ENCODE results near the gene GRB7.
"Not testable (repeated sequence)": the region's sequence is repeated elsewhere in the genome, so short reads cannot be mapped to it uniquely, and the experiment has no call there.

The GRB7 gene

DNA sequence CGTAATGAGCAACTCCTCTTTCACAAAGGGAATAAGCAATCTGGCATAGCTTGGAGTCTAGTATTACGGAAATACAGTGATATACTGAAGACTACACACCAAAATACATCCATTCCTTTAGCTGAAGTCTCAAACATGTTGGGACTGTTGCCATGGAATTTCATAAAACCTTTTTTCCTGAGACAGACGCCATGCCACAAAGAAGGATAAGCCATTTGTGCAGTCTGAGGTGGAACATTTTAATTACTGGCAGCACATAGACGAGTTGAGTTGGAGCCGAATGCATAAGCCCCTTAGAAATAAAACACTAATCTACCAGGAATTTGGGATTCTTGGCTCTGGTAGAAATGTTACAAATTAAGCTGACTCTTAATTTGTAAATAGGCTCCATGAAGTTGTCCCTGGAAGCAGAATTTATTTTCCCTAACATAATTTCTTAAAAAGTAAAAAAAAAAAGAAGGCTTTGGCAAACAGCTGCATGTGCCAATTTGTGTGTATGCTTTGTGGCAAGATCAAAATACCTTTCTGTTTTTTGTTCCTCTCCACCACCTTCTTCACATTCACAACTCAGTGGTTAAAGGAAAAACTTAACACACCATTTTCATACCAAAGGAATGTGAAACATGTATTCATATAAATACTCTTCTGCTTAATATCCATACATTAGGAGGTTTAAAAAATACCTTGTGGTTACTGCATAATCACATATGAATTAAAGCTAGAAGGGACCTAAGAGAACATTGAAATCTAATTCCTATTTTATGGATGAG lies 25.5 kb downstream of the GRB7 start:
- no peak overlapping the region for H3K27ac ChIP-seq (ENCODE audit: low read depth, low read length)
- H3K4me1 ChIP-seq (ENCODE audit: control insufficient read depth, insufficient read depth, low read length, unreplicated experiment) = peaks cover 4% of the 10 kb centered on the region
- no peak overlapping the region for H3K4me3 ChIP-seq (ENCODE audit: low read depth, low read length)
- H3K36me3 ChIP-seq (ENCODE audit: insufficient read depth, low read length) = no peaks in the 10 kb centered on the region
- peaks cover 3% of the 10 kb centered on the region; the same call in 1 of the 2 replicates for H3K27me3 ChIP-seq (ENCODE audit: insufficient read depth, low read length)
- H3K79me2 ChIP-seq (ENCODE audit: control insufficient read depth, insufficient read depth, low read length, unreplicated experiment) = no peaks in the 10 kb centered on the region
- H2AFZ ChIP-seq (ENCODE audit: low read length, unreplicated experiment) = no peak overlapping the region

DNA sequence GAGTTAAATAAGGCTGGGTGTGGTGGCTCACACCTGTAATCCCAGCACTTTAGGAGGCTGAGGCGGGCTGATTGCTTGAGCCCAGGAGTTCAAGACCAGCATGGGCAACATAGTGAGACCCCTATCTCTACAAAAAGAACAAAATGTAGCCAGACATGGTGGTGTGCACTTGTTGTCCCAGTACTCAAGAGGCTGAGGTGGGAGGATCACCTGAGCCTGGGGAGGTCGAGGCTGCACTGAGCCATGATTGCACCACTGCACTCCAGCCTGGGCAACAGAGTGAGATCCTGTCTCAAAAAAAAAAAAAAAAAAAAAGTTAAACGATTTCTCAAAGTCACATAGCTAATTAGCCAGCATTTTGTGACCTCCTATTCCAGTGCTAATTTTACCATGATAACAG lies 26.4 kb downstream of the GRB7 start:
- H3K4me1 ChIP-seq (ENCODE audit: control insufficient read depth, insufficient read depth, low read length, unreplicated experiment); H3K27me3 ChIP-seq (ENCODE audit: insufficient read depth, low read length); H3K36me3 ChIP-seq (ENCODE audit: insufficient read depth, low read length); H3K4me3 ChIP-seq (ENCODE audit: low read depth, low read length); H2AFZ ChIP-seq (ENCODE audit: low read length, unreplicated experiment); H3K79me2 ChIP-seq (ENCODE audit: control insufficient read depth, insufficient read depth, low read length, unreplicated experiment); H3K27ac ChIP-seq (ENCODE audit: low read depth, low read length): not testable (repeated sequence)

DNA sequence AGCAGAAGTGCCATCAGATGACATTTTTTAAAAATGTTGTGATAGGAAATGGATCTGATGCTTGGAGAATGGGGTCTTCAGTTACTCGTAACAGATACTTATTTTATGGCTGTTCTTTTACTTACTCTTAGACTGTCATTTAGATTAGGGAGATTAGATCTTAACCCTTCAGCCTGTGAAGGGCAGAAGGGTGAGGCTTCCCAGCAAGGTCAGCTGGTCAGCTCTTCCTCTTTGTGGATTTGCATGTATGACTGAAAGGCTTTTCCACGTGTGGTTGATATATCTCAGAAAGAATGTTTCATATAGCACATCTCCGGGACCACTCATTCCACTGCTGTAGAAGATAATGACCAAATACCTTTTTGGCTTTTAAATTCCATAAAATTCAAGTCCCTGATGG lies 27.4 kb downstream of the GRB7 start:
- peaks cover 4% of the 10 kb centered on the region for H3K4me1 ChIP-seq (ENCODE audit: control insufficient read depth, insufficient read depth, low read length, unreplicated experiment)
- no peaks in the 10 kb centered on the region for H3K36me3 ChIP-seq (ENCODE audit: insufficient read depth, low read length)
- no peak overlapping the region for H3K27ac ChIP-seq (ENCODE audit: low read depth, low read length)
- no peak overlapping the region for H2AFZ ChIP-seq (ENCODE audit: low read length, unreplicated experiment)
- peaks cover 3% of the 10 kb centered on the region; the same call in 1 of the 2 replicates for H3K27me3 ChIP-seq (ENCODE audit: insufficient read depth, low read length)
- H3K4me3 ChIP-seq (ENCODE audit: low read depth, low read length) = no peak overlapping the region
- H3K79me2 ChIP-seq (ENCODE audit: control insufficient read depth, insufficient read depth, low read length, unreplicated experiment) = no peaks in the 10 kb centered on the region

DNA sequence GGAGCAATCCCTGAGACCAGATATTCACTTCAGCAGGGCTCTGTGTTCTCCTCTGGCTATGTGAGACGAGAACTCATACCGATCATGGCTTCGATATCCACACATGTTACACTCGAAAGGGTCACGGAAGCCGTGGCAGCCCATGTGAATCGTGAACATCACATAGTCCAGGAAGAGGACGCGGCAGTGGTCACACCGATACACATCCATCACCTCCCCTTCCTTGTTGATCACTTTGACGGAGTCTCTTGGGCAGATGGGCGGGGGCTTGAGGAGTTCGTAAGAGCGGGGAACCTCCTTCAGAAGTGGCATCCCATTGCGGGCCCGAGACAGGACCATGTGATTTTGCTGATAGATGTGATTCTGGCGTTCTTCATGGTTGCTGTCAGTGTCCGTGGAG lies 28.0 kb downstream of the GRB7 start:
- no peaks in the 10 kb centered on the region for H3K79me2 ChIP-seq (ENCODE audit: control insufficient read depth, insufficient read depth, low read length, unreplicated experiment)
- H3K27me3 ChIP-seq (ENCODE audit: insufficient read depth, low read length) = peaks cover 3% of the 10 kb centered on the region; the same call in 1 of the 2 replicates
- H3K27ac ChIP-seq (ENCODE audit: low read depth, low read length) = no peak overlapping the region
- H3K36me3 ChIP-seq (ENCODE audit: insufficient read depth, low read length) = no peaks in the 10 kb centered on the region
- H3K4me3 ChIP-seq (ENCODE audit: low read depth, low read length) = no peak overlapping the region
- H3K4me1 ChIP-seq (ENCODE audit: control insufficient read depth, insufficient read depth, low read length, unreplicated experiment) = peaks cover 4% of the 10 kb centered on the region
- H2AFZ ChIP-seq (ENCODE audit: low read length, unreplicated experiment) = no peak overlapping the region

DNA sequence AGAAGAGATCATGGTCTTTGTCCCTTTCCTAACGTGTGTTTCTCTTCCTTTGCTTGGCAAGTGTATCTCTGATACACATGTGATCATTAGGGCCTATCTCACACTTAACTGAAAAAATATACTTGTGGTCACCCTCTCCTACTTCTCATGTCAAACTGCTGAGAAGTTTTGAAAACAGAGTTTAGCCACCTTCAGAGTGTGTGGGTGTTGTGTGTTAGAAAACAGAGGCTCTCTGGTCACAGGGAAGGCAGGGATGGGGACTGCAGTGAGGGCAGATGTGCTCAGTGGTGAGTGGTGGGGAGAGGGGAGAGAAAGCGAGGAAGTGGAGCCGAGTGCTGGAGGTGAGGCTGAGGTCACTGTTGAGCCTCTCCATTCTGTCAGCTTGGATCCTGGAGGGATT lies 29.4 kb downstream of the GRB7 start:
- Histone ChIP-seq H3K27ac (ENCODE audit: low read depth, low read length) (no peak overlapping the region), H3K4me1 (ENCODE audit: control insufficient read depth, insufficient read depth, low read length, unreplicated experiment) (peaks cover 4% of the 10 kb centered on the region), H3K27me3 (ENCODE audit: insufficient read depth, low read length) (peaks cover 3% of the 10 kb centered on the region; the same call in 1 of the 2 replicates), H2AFZ (ENCODE audit: low read length, unreplicated experiment) (no peak overlapping the region), H3K79me2 (ENCODE audit: control insufficient read depth, insufficient read depth, low read length, unreplicated experiment) (no peaks in the 10 kb centered on the region), H3K36me3 (ENCODE audit: insufficient read depth, low read length) (no peaks in the 10 kb centered on the region), H3K4me3 (ENCODE audit: low read depth, low read length) (no peak overlapping the region)

DNA sequence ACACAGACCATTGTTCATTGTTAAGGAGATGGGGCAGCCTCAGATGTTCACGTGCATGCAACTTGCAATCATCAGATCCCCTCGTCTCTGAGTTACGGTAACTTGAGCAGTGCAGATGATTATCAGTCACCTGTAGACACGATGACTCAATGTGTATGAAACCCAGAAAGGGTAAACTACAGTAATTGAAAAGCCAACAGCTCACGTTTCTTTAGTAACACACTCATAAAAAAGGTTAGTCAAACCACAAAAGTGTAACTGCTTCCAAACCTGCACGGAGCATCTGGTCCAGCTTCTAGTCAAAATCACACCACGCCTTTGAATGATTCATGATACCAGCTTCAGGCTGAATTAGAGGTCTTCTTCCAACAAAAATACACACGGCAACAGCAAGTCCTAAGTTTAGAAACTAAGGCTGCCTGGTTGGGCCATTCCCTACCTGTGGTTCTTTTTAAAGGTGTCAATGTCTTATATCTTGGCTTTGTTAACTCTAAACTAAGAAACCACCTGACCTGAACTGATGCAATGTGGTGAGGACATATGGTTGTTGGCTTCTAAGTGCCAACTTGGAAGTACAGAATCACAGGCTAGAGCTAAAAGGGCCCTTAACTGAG lies 32.3 kb downstream of the GRB7 start:
- H3K27ac ChIP-seq (ENCODE audit: low read depth, low read length) = no peak overlapping the region
- no peaks in the 10 kb centered on the region for H3K79me2 ChIP-seq (ENCODE audit: control insufficient read depth, insufficient read depth, low read length, unreplicated experiment)
- no peaks in the 10 kb centered on the region for H3K36me3 ChIP-seq (ENCODE audit: insufficient read depth, low read length)
- H2AFZ ChIP-seq (ENCODE audit: low read length, unreplicated experiment) = no peak overlapping the region
- no peak overlapping the region for H3K4me3 ChIP-seq (ENCODE audit: low read depth, low read length)
- no peaks in the 10 kb centered on the region for H3K4me1 ChIP-seq (ENCODE audit: control insufficient read depth, insufficient read depth, low read length, unreplicated experiment)
- H3K27me3 ChIP-seq (ENCODE audit: insufficient read depth, low read length) = peaks cover 11% of the 10 kb centered on the region; the same call in 1 of the 2 replicates

DNA sequence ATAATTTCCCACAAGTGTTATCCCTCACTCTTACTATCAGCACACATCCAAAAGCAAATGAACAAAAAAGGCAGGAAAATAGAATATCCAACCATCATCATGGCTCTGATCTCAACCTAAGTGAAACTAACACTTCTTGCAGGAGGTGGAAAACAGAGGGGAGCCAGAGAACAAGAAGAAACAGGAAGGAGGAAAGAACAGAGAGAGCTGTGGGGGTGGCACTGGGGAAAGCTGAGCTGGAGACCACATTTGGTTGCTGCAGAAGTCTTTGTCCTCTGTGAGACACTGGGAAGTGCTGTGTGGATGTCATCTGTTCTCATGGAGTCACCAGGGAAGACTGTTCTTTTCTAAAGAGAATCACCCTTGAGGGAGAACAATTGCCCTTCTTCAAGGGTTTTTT lies 34.7 kb downstream of the GRB7 start:
- no peaks in the 10 kb centered on the region for H3K36me3 ChIP-seq (ENCODE audit: insufficient read depth, low read length)
- H3K79me2 ChIP-seq (ENCODE audit: control insufficient read depth, insufficient read depth, low read length, unreplicated experiment) = no peaks in the 10 kb centered on the region
- no peak overlapping the region for H3K27ac ChIP-seq (ENCODE audit: low read depth, low read length)
- H3K4me3 ChIP-seq (ENCODE audit: low read depth, low read length) = no peak overlapping the region
- H3K27me3 ChIP-seq (ENCODE audit: insufficient read depth, low read length) = 0 out of 2 replicates have a peak, but pooled peaks cover 8% of the 10 kb centered on the region
- H3K4me1 ChIP-seq (ENCODE audit: control insufficient read depth, insufficient read depth, low read length, unreplicated experiment) = no peaks in the 10 kb centered on the region
- no peak overlapping the region for H2AFZ ChIP-seq (ENCODE audit: low read length, unreplicated experiment)

DNA sequence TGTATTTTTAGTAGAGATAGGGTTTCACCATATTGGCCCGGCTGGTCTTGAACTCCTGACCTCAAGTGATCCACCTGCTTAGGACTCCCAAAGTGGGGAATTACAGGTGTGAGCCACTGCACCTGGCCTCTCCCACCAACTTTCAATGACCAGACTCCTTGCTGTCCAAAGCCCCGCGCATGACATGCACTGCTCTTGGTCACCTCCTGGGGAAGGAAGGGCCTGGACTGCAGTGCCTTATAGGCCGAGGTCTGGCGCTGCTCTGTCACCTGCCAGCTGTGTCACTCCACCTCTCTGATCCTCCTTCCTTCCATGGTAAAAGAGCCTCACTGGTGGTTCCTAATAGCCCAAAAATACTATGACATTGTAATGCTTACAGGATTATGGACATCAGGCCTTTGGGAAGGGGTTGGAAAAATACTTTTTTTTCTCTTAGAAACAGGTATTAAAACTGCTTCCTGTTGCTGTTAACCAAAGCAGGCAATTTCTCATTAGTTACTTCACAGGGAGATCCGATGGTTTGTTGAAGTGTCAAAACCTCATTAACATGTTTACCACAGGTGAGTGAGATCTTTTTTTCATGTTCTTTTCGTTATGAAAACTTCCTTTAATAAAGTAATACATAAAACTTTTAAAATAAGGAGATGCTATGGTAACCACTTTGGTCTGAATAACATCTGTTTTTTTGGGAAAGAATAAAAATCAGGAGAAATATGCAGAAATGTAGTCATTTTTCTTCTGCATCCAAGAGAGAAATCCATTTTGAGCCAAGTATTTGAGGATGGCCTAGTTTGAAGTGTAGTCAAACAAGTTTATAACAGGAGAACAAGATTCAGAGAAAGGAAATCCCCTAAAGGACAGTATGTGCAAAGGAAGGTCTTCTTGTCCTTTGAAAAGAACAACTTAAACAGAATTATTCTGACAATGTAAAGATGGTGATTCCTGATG lies 35.5 kb downstream of the GRB7 start:
- H3K4me3 ChIP-seq (ENCODE audit: low read depth, low read length) = no peak overlapping the region
- H3K27me3 ChIP-seq (ENCODE audit: insufficient read depth, low read length) = 0 out of 2 replicates have a peak, but pooled peaks cover 8% of the 10 kb centered on the region
- H3K79me2 ChIP-seq (ENCODE audit: control insufficient read depth, insufficient read depth, low read length, unreplicated experiment) = no peaks in the 10 kb centered on the region
- H3K36me3 ChIP-seq (ENCODE audit: insufficient read depth, low read length) = no peaks in the 10 kb centered on the region
- H2AFZ ChIP-seq (ENCODE audit: low read length, unreplicated experiment) = no peak overlapping the region
- no peaks in the 10 kb centered on the region for H3K4me1 ChIP-seq (ENCODE audit: control insufficient read depth, insufficient read depth, low read length, unreplicated experiment)
- no peak overlapping the region for H3K27ac ChIP-seq (ENCODE audit: low read depth, low read length)

DNA sequence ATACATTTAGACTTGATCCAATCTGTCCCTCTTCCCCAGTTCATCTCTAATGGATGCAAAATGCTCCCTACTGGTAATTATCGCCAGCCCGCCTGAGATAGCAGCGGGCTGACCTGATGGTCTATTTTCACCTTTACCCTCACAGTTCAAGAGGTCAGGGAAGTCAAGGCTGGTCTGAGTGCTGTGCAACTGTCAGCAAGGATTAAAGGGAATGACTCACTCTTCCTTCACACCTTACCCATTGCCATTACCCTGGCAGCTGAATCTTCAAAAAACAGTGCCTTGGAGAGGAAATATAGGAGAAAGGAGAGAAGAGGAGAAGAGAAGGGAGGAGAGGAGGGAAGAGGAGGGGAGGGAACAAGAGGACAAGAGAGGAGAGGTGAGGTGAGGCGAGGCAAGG lies 36.3 kb downstream of the GRB7 start:
- no peaks in the 10 kb centered on the region for H3K36me3 ChIP-seq (ENCODE audit: insufficient read depth, low read length)
- H3K27ac ChIP-seq (ENCODE audit: low read depth, low read length) = no peak overlapping the region
- H3K4me1 ChIP-seq (ENCODE audit: control insufficient read depth, insufficient read depth, low read length, unreplicated experiment) = no peaks in the 10 kb centered on the region
- 0 out of 2 replicates have a peak, but pooled peaks cover 8% of the 10 kb centered on the region for H3K27me3 ChIP-seq (ENCODE audit: insufficient read depth, low read length)
- no peak overlapping the region for H2AFZ ChIP-seq (ENCODE audit: low read length, unreplicated experiment)
- no peaks in the 10 kb centered on the region for H3K79me2 ChIP-seq (ENCODE audit: control insufficient read depth, insufficient read depth, low read length, unreplicated experiment)
- no peak overlapping the region for H3K4me3 ChIP-seq (ENCODE audit: low read depth, low read length)

DNA sequence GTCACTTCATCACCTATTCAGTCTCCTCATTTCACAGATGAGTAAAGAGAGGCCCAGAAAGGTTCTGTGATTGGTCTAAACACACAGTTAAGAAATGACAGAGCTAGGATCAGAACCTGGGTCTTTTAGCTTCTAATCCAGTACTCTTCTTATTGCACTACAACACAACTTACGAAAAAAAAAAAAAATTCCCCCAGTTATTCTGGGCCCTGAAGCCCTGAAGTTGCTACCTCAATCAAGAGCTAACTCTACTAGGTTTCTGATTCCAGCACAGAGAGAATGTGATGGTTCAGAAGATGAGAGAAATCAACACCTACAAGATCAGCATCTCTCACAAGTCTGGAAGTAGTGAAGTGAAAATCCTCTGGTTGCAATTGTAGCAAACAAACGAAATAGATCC lies 37.3 kb downstream of the GRB7 start:
- Histone ChIP-seq H3K27me3 (ENCODE audit: insufficient read depth, low read length) (0 out of 2 replicates have a peak, but pooled peaks cover 8% of the 10 kb centered on the region), H3K36me3 (ENCODE audit: insufficient read depth, low read length) (no peaks in the 10 kb centered on the region), H3K4me1 (ENCODE audit: control insufficient read depth, insufficient read depth, low read length, unreplicated experiment) (no peaks in the 10 kb centered on the region), H3K79me2 (ENCODE audit: control insufficient read depth, insufficient read depth, low read length, unreplicated experiment) (no peaks in the 10 kb centered on the region), H3K4me3 (ENCODE audit: low read depth, low read length) (no peak overlapping the region), H2AFZ (ENCODE audit: low read length, unreplicated experiment) (no peak overlapping the region), H3K27ac (ENCODE audit: low read depth, low read length) (no peak overlapping the region)

Measured in ACC112 (cell line).